Mesenteric fat pad (tissue), 1 donor: ENCODE data around the gene COL2A1. TPM values are rescaled to one million over a fixed set of nuclear protein-coding genes. Genes with fewer than 3 reads are reported as not detected.

Experiments
- DNase-seq: peaks from one replicate; pipeline ENCODE4 v3.0.0-alpha.2; 2020; ENCODE audit warnings: low spot score
- long read RNA-seq: library from polyadenylated mRNA; unstranded; transcript quantifications from one replicate; pipeline ENCODE4 v2.0.0, GENCODE V29; 2020
- total RNA-seq: library from RNA; stranded (reverse); fragmentation: NEBNext Ultra II Directional; extraction: Animal tissue kit (Norgen Biotek cat#: 25700); gene quantifications from one replicate; pipeline ENCODE4 v1.2.1, GENCODE V29; 2021
- donor health status: DM: yes; HTN: yes; CAD: no.

The COL2A1 gene
- total RNA-seq, result not detected
- long read RNA-seq, result 0 reads

DNA sequence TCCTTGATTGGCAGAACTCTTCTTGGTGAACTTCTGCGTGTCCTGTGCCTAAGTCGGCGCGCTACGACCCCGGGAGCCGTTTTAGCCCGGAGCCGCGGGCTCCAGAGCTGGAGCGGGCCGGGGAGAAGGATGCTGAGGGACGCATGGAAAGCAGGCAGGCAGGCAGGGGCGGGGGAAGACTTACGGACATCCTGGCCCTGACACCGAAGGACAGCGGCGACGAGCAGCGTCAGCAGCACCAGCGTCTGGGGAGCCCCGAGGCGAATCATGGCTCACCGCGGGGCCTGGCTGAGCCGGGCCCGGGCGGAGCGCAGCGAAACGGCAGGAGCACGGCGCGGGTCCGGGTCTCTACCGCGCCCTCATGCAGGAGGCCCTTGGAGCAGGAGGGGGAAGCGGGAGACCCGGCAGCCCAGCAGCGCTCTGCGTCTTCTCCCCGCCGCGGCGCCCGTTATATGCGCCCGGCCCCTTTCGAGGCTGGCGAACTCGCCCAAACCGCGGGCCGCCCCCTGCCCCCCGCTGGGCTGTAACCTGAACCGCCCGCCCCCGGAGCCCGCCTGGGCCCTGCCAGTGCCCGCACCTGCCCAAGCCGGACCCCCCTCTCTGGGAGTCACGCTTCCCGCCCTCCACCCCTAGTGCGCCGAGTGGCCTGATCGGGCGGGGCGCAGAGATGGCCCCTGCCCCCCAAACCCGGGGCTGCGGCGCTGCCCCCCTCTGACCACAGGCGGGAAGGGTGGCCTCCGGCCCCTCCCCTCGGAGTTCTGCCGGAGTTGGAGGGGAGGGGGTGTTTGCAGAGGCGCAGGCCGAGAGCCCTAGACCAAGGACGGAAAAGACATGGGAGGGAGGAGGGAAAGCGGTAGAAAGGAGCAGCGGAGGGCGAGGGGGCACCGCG is at the start of gene COL2A1:
COL2A1 (minus strand) TSS at position 424 of the 889 bp plus-strand sequence; CDS start at position 269, 155 bp downstream.
- no peak for DNase-seq

DNA sequence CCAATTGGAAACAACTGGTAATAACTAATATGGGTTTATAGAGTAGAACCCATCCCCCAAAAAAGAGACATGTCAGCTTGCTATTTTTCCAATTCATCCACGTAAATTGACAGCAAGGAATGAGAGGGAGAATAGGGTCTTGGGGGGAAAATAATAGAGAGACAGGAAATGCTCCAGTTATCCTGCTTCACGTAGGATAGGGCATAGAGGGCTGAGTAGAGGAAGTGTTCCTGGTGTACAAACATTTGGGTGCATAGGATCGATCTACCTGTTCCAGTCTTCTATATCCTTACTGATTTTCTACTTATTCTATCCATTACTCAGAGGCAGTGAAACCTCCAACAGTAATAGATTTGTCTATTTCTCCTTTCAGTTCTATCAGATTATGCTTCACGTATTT is 49.6 kb upstream of the COL2A1 start:
- DNase-seq, result no peak

DNA sequence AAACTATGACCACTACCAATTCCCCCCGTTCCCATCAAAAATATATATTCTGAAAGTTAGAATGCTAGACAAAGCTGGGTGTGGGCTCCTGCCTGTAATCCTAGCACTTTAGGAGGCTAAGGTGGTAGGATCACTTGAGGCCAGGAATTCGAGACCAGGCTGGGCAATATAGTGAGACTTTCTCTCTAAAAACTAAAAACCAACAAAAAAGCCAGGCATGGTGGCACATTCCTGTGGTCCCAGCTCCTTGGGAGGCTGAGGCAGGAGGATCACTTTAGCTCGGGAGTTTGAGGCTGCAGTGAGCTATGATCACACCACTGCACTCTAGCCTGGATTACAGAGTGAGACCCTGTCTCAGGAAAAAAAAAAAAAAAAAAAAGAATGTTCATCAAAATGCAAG is 48.8 kb upstream of the COL2A1 start:
- no peak for DNase-seq

DNA sequence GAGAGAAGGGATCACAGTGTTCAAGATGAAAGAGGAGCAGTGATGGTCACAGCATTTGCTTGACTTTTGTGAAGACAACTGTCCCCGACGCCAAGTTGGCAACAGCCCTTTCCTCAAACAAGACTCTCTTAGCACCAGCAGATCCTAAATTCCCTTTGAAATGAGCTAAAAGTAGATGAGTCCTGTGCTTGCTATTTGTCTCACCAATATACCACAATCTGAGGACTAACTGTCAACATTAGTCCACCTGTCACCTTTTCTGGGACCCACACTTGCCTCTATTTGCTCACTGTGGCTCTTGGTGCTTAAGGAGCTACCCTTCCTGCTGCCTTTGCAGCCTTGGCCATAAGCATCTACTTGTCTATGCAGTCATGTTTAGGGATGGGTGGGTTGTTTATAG is 47.4 kb upstream of the COL2A1 start:
- DNase-seq, result no peak

DNA sequence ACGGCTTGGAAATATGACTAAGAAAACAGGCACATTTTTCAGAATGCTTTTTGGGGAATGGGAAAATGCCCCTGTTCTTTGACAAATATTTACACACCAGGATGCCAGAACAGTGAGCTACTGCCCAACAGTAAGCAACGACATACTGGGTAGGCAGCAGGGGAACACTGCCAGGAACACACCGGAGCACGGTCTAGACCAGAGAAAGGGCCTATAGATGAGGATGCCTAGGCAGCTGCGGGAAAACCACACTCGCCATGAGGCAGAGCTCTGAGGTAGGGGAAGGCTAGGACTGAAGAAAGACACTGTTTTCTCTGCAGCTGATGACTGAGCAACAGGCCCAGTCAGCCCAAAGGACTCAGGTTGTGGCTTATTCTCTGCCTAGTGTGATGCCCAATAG is 45.9 kb upstream of the COL2A1 start:
- no peak for DNase-seq

DNA sequence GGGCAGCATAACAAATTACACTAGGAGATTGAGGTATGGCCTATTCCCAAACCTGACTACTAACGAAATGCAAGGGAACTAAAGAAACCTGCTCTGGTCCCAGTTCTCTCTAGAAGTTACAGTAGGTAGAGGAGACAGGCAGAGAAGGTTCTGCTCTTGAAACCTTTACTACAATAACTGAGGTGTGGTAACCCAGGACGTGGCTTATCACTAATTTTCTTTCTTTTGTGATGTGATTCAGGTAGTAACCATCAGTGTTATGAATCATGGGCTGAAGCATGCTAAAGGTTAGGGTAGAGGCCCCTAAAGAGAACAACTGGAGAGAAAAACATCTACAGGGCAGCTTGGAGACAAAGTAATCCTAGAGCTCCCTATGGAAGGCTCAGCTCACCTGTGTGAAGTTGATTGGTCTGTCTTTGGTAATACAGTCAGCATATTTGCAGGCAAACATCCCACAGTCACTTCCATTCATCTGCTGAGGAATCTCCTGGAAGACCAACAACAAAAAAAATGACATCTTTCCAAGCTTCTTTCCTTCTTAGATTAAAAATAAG is 41.8 kb upstream of the COL2A1 start:
- no peak for DNase-seq

DNA sequence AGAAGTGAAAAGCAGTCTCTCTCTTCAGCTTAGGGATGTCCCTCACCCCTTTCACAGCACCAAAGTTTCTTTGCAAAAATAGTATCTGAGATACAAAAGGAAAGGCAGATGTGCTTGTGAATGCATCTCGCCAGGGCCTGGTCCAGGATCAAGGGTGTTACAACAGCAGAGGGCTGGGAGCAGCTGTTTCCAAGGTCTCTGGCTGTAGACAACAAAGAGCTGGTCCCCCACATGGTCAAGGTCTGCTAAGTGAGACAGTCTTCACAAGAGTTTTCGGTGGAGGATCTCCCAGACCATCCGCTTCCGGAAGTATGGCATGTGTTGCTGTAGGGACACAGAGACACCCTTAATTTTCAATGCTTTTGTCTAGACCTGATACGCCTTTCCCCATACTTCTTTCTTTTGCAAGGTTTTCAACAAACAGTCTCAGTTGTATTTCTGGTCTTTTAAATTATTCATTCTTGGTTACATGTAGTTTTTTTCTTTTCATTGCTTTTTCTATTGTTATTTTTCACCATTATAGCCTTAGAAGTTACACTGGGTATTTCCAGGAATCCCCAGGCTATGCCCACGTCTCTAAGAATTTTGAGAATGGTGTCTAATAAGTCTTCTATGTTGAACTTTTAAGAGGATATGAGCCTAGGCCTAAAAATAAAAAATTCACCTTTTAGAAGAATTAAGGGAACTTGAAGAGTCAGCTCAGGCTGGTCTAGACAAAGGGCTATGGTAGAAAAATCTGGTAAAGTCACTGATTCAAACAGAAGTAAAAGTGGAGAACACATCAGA is 41.0 kb upstream of the COL2A1 start:
- DNase-seq, result no peak

DNA sequence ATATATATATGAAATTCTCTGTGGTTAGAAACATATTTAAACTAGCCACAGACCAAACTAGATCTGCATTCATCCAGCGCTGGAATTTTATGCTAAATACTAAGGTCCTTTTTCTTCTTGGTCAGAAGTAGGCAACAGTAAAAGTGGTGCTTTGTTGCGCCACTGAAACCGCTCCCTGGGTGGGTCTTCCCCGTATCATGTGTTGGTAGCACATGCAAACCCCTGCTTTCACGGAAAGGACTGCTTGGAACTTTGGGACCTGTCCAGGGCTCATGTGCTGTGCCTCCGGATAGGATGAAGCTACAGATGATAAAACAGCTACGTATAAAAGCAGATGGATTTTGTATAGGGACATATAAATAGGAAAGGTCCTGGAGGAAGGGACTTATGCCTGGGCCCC is 40.1 kb upstream of the COL2A1 start:
- no peak for DNase-seq

DNA sequence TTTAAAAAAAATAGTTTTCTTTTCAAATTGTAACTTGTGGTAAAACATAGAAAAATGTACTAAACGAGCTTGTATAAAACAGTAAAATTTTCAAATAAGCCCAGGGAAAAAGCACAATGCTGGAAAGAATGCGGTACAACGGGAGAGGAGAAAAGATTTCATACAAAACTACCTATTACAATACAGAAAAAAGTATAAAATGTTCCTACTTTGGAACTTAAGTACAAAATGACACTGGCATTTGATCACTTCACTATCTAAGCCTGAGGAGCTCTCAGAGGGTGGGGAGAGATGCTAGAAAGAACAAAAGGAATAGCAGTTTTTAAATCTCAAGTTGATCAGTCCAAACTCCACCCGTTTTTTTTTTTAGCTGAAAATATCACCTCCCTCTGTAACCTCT is 39.5 kb upstream of the COL2A1 start:
- DNase-seq, result no peak

DNA sequence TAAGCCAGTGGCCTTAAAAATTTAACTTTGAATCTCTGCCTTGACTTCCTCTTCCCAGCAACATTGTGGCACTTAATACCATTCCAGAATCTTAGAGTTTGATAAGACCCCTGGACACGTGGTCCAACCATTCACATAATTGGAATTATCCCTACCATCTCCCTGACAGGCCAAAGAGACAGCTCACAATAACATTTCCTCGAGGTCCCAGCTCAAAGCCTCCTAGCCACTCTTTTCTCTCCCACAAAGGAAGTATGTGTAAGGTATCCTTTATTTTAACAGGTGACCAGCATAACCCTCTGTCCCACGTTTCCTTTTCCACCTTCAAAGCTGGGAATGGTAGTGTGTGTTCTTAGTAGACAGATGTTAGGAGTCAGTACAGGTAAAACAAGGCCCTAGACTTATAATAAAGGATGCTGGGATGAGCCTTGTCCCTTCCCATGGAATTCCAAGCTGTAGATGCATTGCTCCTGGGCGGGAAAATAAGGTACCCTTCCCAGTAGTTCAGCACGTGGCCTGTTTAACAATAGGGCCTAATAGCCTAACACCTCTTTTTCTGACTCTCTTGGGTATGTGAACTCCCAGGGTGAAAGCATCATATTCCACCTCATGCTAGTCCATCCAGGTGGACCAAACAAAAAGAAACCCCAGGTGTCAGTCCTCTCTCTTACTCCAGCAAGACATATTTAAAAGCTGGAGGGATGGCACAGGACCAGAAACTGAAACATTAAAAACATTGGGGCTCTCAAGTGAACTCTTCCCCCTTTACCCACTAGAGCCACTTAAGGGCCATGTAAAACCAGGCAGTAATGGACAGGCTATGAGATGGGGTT is 37.5 kb upstream of the COL2A1 start:
- DNase-seq, result no peak

DNA sequence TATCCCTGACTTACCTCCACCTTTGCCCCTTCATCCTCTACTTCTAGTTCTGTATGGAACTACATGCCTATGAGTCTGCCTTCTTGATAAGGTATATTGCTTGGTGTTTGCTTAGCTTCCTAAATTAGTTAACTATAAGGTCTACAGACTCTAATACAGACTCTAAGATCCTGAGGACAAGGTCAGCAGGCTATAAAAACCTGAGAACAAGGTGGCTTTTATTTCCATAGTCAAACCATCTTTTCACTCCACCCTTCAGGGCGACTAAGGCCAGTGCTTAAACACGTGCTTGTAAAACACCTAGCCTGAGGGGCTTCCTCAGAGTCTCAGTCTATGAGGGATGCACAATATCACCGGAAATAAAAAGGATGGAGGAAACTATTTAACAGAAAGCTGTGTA is 36.1 kb upstream of the COL2A1 start:
- no peak for DNase-seq

DNA sequence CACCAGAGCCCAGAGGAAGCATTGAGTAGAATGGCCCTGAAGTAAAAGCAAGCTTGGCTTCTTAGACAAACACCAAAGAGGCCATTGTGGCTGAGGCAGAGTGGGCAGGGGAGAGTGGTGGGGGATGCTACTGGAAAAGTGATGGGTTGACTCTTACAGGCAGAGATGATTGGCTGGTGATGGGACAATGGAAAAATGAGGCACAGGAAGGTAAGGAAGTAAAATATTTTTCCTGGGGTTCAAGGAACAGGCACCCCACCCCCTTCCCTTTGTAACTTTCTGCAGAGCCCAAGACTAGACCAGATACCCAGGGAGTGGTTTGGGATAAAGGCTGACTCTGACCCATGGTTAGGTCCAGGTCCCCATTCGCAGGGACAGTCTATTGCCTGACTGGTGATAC is 34.9 kb upstream of the COL2A1 start:
- DNase-seq, result no peak

DNA sequence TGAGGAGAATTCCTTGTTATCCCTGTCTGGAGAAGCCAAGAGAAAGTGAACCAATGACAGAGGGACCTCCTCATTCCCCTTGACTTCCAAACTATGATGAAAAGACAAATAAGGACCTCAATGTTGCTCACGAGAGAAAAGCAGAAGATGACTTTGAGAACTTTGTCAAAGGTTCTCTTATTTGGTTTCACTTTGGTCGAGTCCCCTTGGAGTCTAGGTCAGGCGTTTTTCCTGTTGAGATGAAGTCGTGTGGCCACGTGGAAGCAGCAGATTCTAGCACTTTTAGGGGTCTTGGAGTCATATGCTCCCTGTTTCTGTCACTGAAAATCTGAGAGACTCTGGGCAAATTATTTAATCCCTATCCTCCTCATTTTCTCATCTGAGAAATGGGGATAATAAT is 33.8 kb upstream of the COL2A1 start:
- DNase-seq, result no peak

DNA sequence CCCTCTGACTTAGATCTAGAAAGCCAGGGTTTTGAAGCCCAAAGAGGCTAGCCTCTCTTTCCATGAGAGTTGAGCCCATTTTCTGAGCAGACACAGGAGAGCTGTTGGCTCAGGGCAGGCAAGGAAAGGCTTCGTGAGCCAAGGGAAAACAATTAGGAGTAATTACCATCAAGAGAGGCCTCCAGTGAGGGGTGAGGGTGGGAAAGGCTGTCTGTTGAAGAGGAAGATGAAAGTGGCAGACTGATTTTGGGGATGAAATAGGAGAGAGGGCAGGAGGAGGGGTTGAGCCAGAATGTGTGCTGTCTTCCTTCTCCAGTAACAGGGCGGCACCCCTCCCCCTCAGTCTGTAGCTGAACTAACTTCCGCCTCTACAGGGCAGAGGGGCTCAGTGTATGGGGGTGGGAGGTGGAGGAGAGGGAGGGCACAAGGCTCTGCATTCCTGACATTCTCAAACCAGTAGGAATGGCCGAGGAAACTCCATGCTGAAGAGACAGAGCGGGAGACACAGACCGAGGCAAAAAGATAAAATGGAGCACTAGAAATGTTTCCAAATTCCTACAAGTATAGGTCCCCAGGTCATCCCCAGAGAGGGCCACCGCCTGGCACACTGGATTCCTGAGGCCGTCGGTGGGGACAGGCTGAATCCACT is 33.1 kb upstream of the COL2A1 start:
- DNase-seq, result no peak

DNA sequence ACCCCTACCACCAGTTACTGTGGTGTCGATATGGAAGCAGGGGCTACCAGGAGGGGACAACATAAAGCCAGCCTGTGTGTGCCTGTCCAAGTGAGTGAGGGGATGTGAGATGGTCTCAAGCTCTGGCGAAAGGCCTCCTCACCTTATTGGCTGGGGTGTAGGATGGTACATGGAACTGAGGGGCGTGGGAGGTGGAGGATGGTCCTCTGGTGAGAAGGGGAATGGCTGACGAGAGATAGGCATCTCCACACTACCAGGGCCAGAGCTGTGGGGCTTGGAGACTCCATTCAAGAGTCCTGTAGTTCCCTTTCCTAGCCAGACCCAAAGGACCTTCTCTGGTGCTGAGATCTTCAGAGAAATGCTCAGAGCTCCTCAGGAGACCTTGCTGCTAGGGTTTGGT is 32.5 kb upstream of the COL2A1 start:
- DNase-seq, result no peak

DNA sequence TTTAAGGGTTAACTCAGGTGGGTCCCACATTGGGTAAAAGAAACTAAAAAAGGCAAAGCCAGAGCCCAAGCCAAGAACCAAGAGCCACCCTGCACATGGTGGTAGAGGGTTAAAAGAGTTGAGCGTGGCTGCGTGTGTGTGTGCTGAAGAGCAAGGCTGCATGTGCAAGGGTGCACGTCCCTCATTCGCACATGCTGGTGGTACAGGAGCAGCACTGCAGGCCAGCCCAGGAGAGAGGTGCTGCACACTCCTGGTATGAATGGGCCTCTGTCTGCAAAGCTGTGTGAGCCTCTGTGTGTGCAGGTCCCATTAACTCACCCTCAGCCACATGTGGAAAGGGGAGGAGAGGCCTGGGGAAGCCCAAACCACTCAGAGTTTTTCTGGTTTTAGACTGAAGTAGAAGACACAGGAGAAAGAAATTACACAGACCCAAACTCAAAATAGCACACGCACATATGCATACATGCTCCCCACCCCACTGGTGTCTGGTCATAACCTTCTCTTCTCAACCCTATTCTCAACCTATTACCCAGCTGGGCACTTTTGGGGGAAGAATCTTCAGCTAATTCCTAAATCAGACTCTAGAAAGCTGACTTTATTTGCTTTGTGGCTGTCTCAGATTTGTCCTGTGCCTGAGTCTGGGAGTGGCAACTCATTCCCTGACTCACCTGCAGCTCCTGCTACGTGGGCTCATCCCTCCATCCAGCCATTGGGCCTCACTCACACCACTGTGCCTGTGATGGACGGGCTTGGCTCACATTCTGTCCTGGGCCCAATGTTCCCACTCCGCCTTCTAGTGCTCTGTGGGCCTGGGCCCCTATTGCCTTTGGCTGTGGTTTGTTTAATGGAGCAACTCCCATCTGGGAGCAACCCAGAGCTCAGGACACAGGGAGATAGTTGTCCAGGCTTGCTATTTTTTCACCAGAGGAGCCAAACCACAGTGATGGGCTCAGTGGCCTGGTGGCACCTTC is 30.8 kb upstream of the COL2A1 start:
- DNase-seq, result no peak

DNA sequence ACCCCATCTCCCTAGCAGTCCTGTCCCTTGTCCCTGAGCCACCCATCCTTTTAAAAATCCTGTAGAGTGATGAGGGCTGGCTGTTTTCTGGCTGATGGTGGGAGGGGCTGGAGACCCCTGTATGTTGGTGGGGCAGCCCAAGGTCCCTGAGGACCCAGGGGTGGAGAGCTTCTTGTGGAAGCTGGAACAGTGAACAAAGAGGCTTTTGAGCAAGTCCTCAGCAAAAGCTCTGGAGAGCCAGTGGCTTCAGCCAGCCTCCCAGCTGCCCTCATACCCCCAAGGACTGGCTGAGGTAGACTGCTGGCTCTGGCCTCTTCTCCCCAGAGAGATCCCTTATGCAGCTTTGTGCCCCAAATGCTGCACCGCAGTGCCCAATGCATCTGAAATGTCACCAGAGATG is 29.2 kb upstream of the COL2A1 start:
- no peak for DNase-seq

DNA sequence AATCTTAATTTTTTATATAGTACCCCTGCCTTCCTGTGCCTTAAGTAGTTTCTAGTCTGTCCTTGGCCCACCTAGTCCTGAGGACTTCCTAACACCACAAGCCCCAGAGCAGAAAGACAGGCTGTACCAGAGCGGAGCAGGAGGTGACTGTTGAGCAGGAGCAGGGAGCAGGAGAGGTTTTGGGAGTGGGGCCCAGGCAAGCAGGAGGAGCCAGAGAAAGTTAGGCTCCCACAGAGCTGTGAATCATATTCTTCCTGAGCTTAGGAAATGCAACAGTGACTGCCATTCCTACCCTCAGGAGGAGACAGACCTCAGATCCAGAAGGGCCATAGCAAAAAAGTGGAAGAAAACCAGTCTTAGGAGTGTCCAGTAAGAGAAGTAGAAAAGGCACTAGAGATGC is 28.3 kb upstream of the COL2A1 start:
- no peak for DNase-seq

DNA sequence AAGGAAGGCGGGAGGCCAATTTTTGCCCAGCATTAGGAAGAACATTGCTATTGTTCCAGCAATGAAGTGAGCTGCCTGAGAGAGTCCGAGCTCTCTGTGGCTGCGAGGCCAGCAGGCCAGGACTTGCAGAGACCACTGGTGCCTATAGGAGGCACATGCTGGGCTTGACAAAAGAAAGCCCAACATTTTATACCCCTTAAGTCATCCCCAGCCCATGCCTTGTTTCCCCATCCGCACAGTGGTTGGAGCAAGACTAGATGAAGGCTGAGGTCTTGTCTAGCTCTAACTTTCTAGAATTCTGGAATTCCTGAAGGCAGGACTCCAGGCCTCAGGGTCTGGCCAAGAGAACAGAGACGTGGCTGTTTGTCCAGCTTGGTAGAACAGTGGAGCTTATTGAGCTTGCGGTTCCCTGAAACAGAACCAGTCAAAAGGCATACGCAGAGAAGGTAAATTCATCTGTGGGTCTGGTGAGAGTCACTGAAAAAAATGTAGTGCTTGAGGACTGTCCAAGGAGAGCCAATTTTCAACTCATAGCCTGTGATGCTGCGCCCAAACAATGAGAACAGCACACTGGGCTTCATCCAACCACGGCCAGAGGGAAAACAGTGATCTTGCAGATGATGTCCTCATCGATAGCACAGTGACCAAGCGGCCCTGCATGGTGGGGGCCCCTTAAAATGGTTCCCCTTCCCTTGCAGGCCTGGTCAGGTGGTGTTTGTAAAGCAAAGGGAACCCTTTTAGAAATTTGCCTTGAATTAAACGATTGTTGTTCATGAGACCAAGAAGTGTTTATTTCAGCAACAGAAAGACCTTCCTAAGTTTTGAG is 27.1 kb upstream of the COL2A1 start:
- no peak for DNase-seq
